ENCODE results near the gene BPIFB3. TPM values are rescaled to one million over a fixed set of nuclear protein-coding genes. Genes with fewer than 3 reads are reported as not detected.

Gene BPIFB3
- total RNA-seq, 1 donor from 2014 or later: not detected

DNA sequence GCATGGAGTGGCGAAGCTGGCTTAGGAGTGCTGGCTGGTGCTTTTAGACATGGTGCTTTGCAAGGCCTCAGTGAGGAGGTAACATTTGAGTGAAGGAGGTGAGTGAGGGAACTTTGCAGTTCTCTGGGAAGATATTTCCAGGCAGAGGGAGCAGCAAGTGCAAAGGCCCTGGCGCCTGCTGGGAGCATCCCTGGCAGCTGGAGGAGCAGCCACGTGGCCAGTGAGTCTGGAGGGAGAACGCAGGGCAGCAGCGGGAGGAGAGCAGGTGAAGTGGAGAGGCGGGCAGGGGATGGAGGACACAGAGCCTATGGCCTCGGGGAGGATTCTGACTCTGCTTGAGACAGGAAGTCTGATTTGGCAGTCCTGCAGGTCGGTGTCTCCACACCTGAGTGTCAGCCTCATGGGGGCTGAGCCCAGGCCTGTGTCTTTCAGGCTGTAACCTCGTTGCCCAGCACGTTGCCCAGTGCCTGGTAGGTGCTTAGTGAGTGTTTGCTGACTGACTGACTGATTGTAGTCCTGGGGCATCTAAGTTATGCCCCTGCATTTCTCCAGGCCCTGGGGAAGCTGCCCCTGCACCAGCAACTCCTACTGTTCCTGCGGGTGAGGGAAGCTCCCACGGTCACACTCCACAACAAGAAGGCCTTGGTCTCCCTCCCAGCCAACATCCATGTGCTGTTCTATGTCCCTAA lies 14.7 kb downstream of the BPIFB3 start:
- H3K27ac Mint-ChIP-seq: peak overlapping the region; percentile 35

DNA sequence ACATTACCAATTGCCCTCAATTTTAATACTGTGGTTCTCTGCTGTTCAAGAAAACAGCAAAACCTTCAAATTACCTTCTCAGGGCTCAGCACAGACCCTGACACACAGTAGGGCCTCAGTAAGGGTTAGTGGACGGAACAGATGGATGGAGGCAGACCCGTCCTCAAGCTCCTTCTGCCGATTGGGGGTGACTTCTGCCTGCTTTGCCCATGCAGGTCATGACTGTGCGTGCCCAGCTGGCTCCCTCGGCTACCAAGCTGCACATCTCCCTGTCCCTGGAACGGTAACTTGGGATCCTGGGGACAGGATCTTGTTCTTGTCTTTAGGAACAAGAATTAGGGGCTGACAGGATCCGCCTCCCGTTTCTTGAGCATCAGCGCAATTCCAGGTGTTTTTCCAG lies 16.0 kb downstream of the BPIFB3 start:
- H3K36me3 ChIP-seq: no peaks in the 10 kb centered on the region
- H3K27me3 ChIP-seq: no peaks in the 10 kb centered on the region
- H3K9me3 ChIP-seq (ENCODE audit: low read depth): no peaks in the 10 kb centered on the region
- H3K27ac ChIP-seq: no peak overlapping the region
- Mint-ChIP-seq H3K27me3 (ENCODE audit: insufficient read depth, low read depth) (peaks cover 2% of the 10 kb centered on the region), H3K4me1 (no peaks in the 10 kb centered on the region), H3K27ac (peak overlapping the region; percentile 40), H3K36me3 (no peaks in the 10 kb centered on the region), H3K4me3 (peak overlapping the region; percentile 37), H3K9me3 (no peaks in the 10 kb centered on the region)
- H3K4me1 ChIP-seq: no peaks in the 10 kb centered on the region
- H3F3A ChIP-seq (ENCODE audit: low read depth): no peaks in the 10 kb centered on the region
- H4K20me1 ChIP-seq (ENCODE audit: low read depth): no peaks in the 10 kb centered on the region
- TF ChIP-seq EZH2 (IDR thresholded peaks at IDR 0.05) (no peak), EZH2phosphoT487 (IDR thresholded peaks at IDR 0.05) (no peak)
- H3K4me3 ChIP-seq: no peak overlapping the region
- H3K4me2 ChIP-seq: no peak overlapping the region
- H3K9ac ChIP-seq: no peak overlapping the region
- H3K79me2 ChIP-seq (ENCODE audit: low read depth): no peaks in the 10 kb centered on the region
- no peak for DNase-seq (ENCODE audit: low spot score)
- no peak overlapping the region for H2AFZ ChIP-seq (replicated peaks)

More for the DNA sequence above, 14.7 kb downstream of the BPIFB3 start:
- no peak overlapping the region for H3K4me3 ChIP-seq
- H3K9me3 ChIP-seq (ENCODE audit: low read depth): no peaks in the 10 kb centered on the region
- H3K4me2 ChIP-seq: no peak overlapping the region
- H3K79me2 ChIP-seq (ENCODE audit: low read depth): no peaks in the 10 kb centered on the region
- H3K4me1 ChIP-seq: no peaks in the 10 kb centered on the region
- no peak for TF ChIP-seq EZH2 (IDR thresholded peaks at IDR 0.05)
- TF ChIP-seq EZH2phosphoT487 (IDR thresholded peaks at IDR 0.05): no peak
- no peak overlapping the region for H2AFZ ChIP-seq (replicated peaks)
- Mint-ChIP-seq H3K27me3 (ENCODE audit: insufficient read depth, low read depth) (peaks cover 2% of the 10 kb centered on the region), H3K36me3 (no peaks in the 10 kb centered on the region), H3K4me1 (peaks cover 1% of the 10 kb centered on the region), H3K4me3 (no peak overlapping the region), H3K9me3 (no peaks in the 10 kb centered on the region)
- no peak overlapping the region for H3K27ac ChIP-seq
- no peaks in the 10 kb centered on the region for H4K20me1 ChIP-seq (ENCODE audit: low read depth)
- no peaks in the 10 kb centered on the region for H3F3A ChIP-seq (ENCODE audit: low read depth)
- no peak overlapping the region for H3K9ac ChIP-seq
- no peak for DNase-seq (ENCODE audit: low spot score)
- H3K27me3 ChIP-seq: no peaks in the 10 kb centered on the region
- no peaks in the 10 kb centered on the region for H3K36me3 ChIP-seq

- TF ChIP-seq, protein P1, sequence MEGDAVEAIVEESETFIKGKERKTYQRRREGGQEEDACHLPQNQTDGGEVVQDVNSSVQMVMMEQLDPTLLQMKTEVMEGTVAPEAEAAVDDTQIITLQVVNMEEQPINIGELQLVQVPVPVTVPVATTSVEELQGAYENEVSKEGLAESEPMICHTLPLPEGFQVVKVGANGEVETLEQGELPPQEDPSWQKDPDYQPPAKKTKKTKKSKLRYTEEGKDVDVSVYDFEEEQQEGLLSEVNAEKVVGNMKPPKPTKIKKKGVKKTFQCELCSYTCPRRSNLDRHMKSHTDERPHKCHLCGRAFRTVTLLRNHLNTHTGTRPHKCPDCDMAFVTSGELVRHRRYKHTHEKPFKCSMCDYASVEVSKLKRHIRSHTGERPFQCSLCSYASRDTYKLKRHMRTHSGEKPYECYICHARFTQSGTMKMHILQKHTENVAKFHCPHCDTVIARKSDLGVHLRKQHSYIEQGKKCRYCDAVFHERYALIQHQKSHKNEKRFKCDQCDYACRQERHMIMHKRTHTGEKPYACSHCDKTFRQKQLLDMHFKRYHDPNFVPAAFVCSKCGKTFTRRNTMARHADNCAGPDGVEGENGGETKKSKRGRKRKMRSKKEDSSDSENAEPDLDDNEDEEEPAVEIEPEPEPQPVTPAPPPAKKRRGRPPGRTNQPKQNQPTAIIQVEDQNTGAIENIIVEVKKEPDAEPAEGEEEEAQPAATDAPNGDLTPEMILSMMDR (IDR thresholded peaks at IDR 0.05): no peak
- TF ChIP-seq EZH2phosphoT487 (IDR thresholded peaks at IDR 0.05) (no peak), EZH2 (IDR thresholded peaks at IDR 0.05) (no peak)
- Histone ChIP-seq H3K27me3 (no peaks in the 10 kb centered on the region), H3K4me2 (no peak overlapping the region), H4K20me1 (ENCODE audit: low read depth) (no peaks in the 10 kb centered on the region), H2AFZ (replicated peaks) (no peak overlapping the region), H3K9me3 (ENCODE audit: low read depth) (no peaks in the 10 kb centered on the region), H3F3A (ENCODE audit: low read depth) (no peaks in the 10 kb centered on the region), H3K4me1 (no peaks in the 10 kb centered on the region), H3K36me3 (no peaks in the 10 kb centered on the region), H3K27ac (no peak overlapping the region), H3K9ac (no peak overlapping the region), H3K79me2 (ENCODE audit: low read depth) (no peaks in the 10 kb centered on the region), H3K4me3 (no peak overlapping the region)
- Mint-ChIP-seq H3K27me3 (ENCODE audit: insufficient read depth, low read depth) (peaks cover 2% of the 10 kb centered on the region), H3K4me1 (no peaks in the 10 kb centered on the region), H3K27ac (no peak overlapping the region), H3K9me3 (no peaks in the 10 kb centered on the region), H3K4me3 (no peak overlapping the region), H3K36me3 (no peaks in the 10 kb centered on the region)
- DNase-seq (ENCODE audit: low spot score): no peak
These were observed 16.7 kb downstream of the BPIFB3 start for GRCh38 chr20:33070111-33071053.

- Histone ChIP-seq H3K27me3 (no peaks in the 10 kb centered on the region), H3K9me3 (ENCODE audit: low read depth) (no peaks in the 10 kb centered on the region), H3K27ac (no peak overlapping the region), H4K20me1 (ENCODE audit: low read depth) (no peaks in the 10 kb centered on the region), H3K4me3 (no peak overlapping the region), H3K36me3 (no peaks in the 10 kb centered on the region), H3K9ac (no peak overlapping the region), H3K4me1 (no peaks in the 10 kb centered on the region), H3F3A (ENCODE audit: low read depth) (no peaks in the 10 kb centered on the region), H3K4me2 (no peak overlapping the region), H3K79me2 (ENCODE audit: low read depth) (no peaks in the 10 kb centered on the region), H2AFZ (replicated peaks) (no peak overlapping the region)
- H3K4me1 Mint-ChIP-seq: no peaks in the 10 kb centered on the region
- no peaks in the 10 kb centered on the region for H3K9me3 Mint-ChIP-seq
- no peak overlapping the region for H3K4me3 Mint-ChIP-seq
- no peak for DNase-seq (ENCODE audit: low spot score)
- H3K36me3 Mint-ChIP-seq: no peaks in the 10 kb centered on the region
- peaks cover 2% of the 10 kb centered on the region for H3K27me3 Mint-ChIP-seq (ENCODE audit: insufficient read depth, low read depth)
- no peak overlapping the region for H3K27ac Mint-ChIP-seq
- TF ChIP-seq, protein P1 (IDR thresholded peaks at IDR 0.05): no peak
- TF ChIP-seq EZH2 (IDR thresholded peaks at IDR 0.05) (no peak), EZH2phosphoT487 (IDR thresholded peaks at IDR 0.05) (no peak)
These were observed 17.5 kb downstream of the BPIFB3 start for GRCh38 chr20:33071198-33071597.

Data from neural progenitor cell (in vitro differentiated cells).